H1 (cell line): ENCODE results near the gene BCL2L13. TPM values are rescaled to one million over a fixed set of nuclear protein-coding genes. Genes with fewer than 3 reads are reported as not detected.

ENCODE experiments used
- BACH1 ChIP-seq: IDR thresholded peaks from 2 replicates; pipeline ENCODE4 v1.6.1; 2012; ENCODE audit warnings: low read length, improper control_type of control experiment
- CHD7 ChIP-seq: fragments of 300-600 bp; sonication (generic); IDR thresholded peaks from 2 replicates; pipeline ENCODE4 v1.7.1; 2012; ENCODE audit warnings: low read length, moderate library complexity, mild to moderate bottlenecking, inconsistent platforms; ENCODE audit not compliant: insufficient replicate concordance
- SUZ12 ChIP-seq: fragments of 200-600 bp; sonication (generic); IDR thresholded peaks from 2 replicates; pipeline ENCODE4 v1.6.1; 2012; ENCODE audit warnings: mild to moderate bottlenecking, inconsistent platforms, low read length, moderate library complexity, mixed read lengths
- TBP ChIP-seq: IDR thresholded peaks from 2 replicates; pipeline ENCODE4 v1.6.1; 2011; ENCODE audit warnings: low read depth, low read length, improper control_type of control experiment
- ZNF274 ChIP-seq: IDR thresholded peaks from 2 replicates; pipeline ENCODE4 v1.7.0; 2012; ENCODE audit warnings: low read length, borderline replicate concordance; ENCODE audit errors: extremely low read depth
- polyA plus RNA-seq, 7 experiments: library from polyadenylated mRNA; depleted of rRNA in 3 of 7; stranded (reverse) in 5 of 7; unstranded in 2 of 7; fragments of >200 nt in 5 of 7; fragments of 200-250 nt in 2 of 7; gene quantifications; 1 replicate in 5 of 7; 2 replicates in 1 of 7; 4 replicates in 1 of 7; pipeline versions ENCODE4 v1.2.1 to v1.2.3, GENCODE V29; 2011 to 2013; ENCODE audit warnings: missing spikeins in 2 of 7, mixed read lengths in 2 of 7
- total RNA-seq: library from RNA; stranded (reverse); fragmentation: NEBNext Ultra II Directional; extraction: Animal tissue kit (Norgen Biotek cat#: 25700); gene quantifications from 2 replicates; pipeline ENCODE4 v1.2.1, GENCODE V29; 2021

The BCL2L13 gene
- total and polyA plus RNA-seq, 2 of the 8 experiments (the other 6 are each of a cell fraction or from before 2014, with no cell fraction given): 20.7 to 35.0 TPM

DNA sequence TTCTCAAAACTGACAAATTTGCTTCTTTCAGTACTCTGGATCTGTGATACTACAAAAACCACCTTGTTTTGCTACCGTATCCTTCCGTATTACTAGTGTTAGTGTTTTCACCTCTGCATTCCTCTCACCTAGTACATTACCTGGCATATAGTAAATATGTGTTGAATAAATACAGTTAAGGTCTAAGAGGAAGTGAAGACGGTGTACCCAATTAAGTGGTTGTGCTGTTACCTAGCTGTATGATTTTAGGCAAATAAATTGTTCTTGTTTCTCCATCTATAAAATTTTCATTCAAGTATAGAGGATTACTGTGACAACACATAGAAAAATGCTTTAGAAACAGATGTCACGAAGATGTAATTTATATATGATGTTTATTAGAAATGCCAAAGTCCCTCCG, 8.9 kb downstream of the BCL2L13 start (continued):
- TF ChIP-seq CHD7: no peak
- TF ChIP-seq TBP: no peak
- TF ChIP-seq BACH1: no peak
- no peak for TF ChIP-seq SUZ12
- TF ChIP-seq ZNF274: no peak
- TF ChIP-seq, all 59 proteins: peak for 0
